ENCODE data around the gene PPP2R2C.

PPP2R2C gene

GRCh38 chr4:6328526-6328925 is 143.9 kb downstream of the PPP2R2C start:
- Histone ChIP-seq H3K4me3 (ENCODE audit: low read depth in 1 of 2, low read length in 2 of 2) (no peak overlapping the region), H4K20me1 (ENCODE audit: insufficient read depth, low read length) (peaks cover 16% of the 10 kb centered on the region; the same call in 1 of the 2 replicates), H2AFZ (ENCODE audit: low read depth, low read length) (no peak overlapping the region), H3K9me3 (ENCODE audit: insufficient read depth, low read length, severe bottlenecking) (no peaks in the 10 kb centered on the region), H3K79me2 (ENCODE audit: insufficient read depth, low read length) (no peaks in the 10 kb centered on the region), H3K9ac (ENCODE audit: low read depth, low read length) (no peak overlapping the region), H3K4me2 (ENCODE audit: insufficient read depth, low read length) (no peak overlapping the region), H3K27ac (ENCODE audit: low read length) (no peak overlapping the region), H3K27me3 (ENCODE audit: insufficient read depth, low read length, poor library complexity) (no peaks in the 10 kb centered on the region), H3K4me1 (ENCODE audit: insufficient read depth, low read length) (no peaks in the 10 kb centered on the region), H3K36me3 (ENCODE audit: insufficient read depth, low read length) (no peaks in the 10 kb centered on the region)
- no peak for ATAC-seq (ENCODE audit: insufficient read depth, low read depth)
- TF ChIP-seq CTCF (IDR thresholded peaks at IDR 0.05; ENCODE audit: borderline replicate concordance, extremely low read depth, low read length, poor library complexity, severe bottlenecking) (no peak), EZH2 (IDR thresholded peaks at IDR 0.05; ENCODE audit: borderline replicate concordance, low read depth, low read length, severe bottlenecking) (no peak)
- no peak for DNase-seq

- no peak overlapping the region for H3K27ac ChIP-seq (ENCODE audit: low read length)
- ATAC-seq (ENCODE audit: insufficient read depth, low read depth) = peak; percentile 93
- H3K9me3 ChIP-seq (ENCODE audit: insufficient read depth, low read length, severe bottlenecking) = no peaks in the 10 kb centered on the region
- no peak overlapping the region for H3K4me2 ChIP-seq (ENCODE audit: insufficient read depth, low read length)
- peaks cover 16% of the 10 kb centered on the region; the same call in 1 of the 2 replicates for H4K20me1 ChIP-seq (ENCODE audit: insufficient read depth, low read length)
- no peaks in the 10 kb centered on the region for H3K27me3 ChIP-seq (ENCODE audit: insufficient read depth, low read length, poor library complexity)
- TF ChIP-seq EZH2 (IDR thresholded peaks at IDR 0.05; ENCODE audit: borderline replicate concordance, low read depth, low read length, severe bottlenecking) (no peak), CTCF (IDR thresholded peaks at IDR 0.05; ENCODE audit: borderline replicate concordance, extremely low read depth, low read length, poor library complexity, severe bottlenecking) (peak; percentile 93)
- H3K79me2 ChIP-seq (ENCODE audit: insufficient read depth, low read length) = no peaks in the 10 kb centered on the region
- DNase-seq = peak; percentile 74
- no peak overlapping the region for H2AFZ ChIP-seq (ENCODE audit: low read depth, low read length)
- H3K9ac ChIP-seq (ENCODE audit: low read depth, low read length) = no peak overlapping the region
- H3K4me1 ChIP-seq (ENCODE audit: insufficient read depth, low read length) = no peaks in the 10 kb centered on the region
- no peak overlapping the region for H3K4me3 ChIP-seq (ENCODE audit: low read depth in 1 of 2, low read length in 2 of 2)
- no peaks in the 10 kb centered on the region for H3K36me3 ChIP-seq (ENCODE audit: insufficient read depth, low read length)
Observed at GRCh38 chr4:6327220-6327917, 145.0 kb downstream of the PPP2R2C start.

GRCh38 chr4:6326312-6327060 is 145.9 kb downstream of the PPP2R2C start:
- ATAC-seq (ENCODE audit: insufficient read depth, low read depth) (no peak), DNase-seq (no peak)
- TF ChIP-seq EZH2 (IDR thresholded peaks at IDR 0.05; ENCODE audit: borderline replicate concordance, low read depth, low read length, severe bottlenecking) = no peak
- no peak for TF ChIP-seq CTCF (IDR thresholded peaks at IDR 0.05; ENCODE audit: borderline replicate concordance, extremely low read depth, low read length, poor library complexity, severe bottlenecking)
- no peaks in the 10 kb centered on the region for H3K27me3 ChIP-seq (ENCODE audit: insufficient read depth, low read length, poor library complexity)
- H3K4me3 ChIP-seq (ENCODE audit: low read depth in 1 of 2, low read length in 2 of 2) = no peak overlapping the region
- no peak overlapping the region for H3K4me2 ChIP-seq (ENCODE audit: insufficient read depth, low read length)
- H3K79me2 ChIP-seq (ENCODE audit: insufficient read depth, low read length) = no peaks in the 10 kb centered on the region
- peaks cover 16% of the 10 kb centered on the region; the same call in 1 of the 2 replicates for H4K20me1 ChIP-seq (ENCODE audit: insufficient read depth, low read length)
- H2AFZ ChIP-seq (ENCODE audit: low read depth, low read length) = no peak overlapping the region
- H3K36me3 ChIP-seq (ENCODE audit: insufficient read depth, low read length) = no peaks in the 10 kb centered on the region
- H3K9ac ChIP-seq (ENCODE audit: low read depth, low read length) = no peak overlapping the region
- no peak overlapping the region for H3K27ac ChIP-seq (ENCODE audit: low read length)
- no peaks in the 10 kb centered on the region for H3K9me3 ChIP-seq (ENCODE audit: insufficient read depth, low read length, severe bottlenecking)
- no peaks in the 10 kb centered on the region for H3K4me1 ChIP-seq (ENCODE audit: insufficient read depth, low read length)
